ENCODE measurements around the gene PROB1. TPM values are rescaled to one million over a fixed set of nuclear protein-coding genes. Genes with fewer than 3 reads are reported as not detected.
A peak's percentile ranks its signal among the peaks of the same experiment; 100 is the strongest.

Gene PROB1
- total RNA-seq, 4 donors from 2014 or later, result 0.18 to 0.94 (median 0.84) TPM

DNA sequence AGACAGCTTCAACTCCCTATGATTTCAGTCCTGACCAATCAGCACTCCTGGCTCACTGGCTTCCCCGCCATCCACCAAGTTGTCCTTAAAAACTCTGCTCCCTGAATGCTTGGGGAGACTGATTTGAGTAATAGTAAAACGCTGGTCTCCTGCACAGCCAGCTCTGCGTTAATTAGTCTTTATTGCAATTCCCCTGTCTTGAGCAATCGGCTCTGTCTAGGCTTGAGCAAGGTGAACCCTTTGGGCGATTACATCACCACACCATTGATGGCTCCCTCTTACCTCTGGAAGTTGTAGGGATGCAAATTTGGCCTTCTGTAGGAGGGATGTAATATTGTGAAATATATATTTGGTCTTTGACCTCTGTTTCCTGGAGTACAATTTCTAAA lies 8.9 kb downstream of the PROB1 start:
- Histone ChIP-seq H3K36me3 (no peaks in the 10 kb centered on the region), H3K27ac (peak overlapping the region in 2 of 4 donors; percentile 3 to 83), H3K9me3 (no peaks in the 10 kb centered on the region), H3K4me1 (peaks cover 12 to 55% (median 26%) of the 10 kb centered on the region in 4 donors), H3K27me3 (no peaks in the 10 kb centered on the region), H3K4me3 (no peak overlapping the region)
- DNase-seq, result peak in 1 of 3 donors; percentile 20
- TF ChIP-seq, protein P1, sequence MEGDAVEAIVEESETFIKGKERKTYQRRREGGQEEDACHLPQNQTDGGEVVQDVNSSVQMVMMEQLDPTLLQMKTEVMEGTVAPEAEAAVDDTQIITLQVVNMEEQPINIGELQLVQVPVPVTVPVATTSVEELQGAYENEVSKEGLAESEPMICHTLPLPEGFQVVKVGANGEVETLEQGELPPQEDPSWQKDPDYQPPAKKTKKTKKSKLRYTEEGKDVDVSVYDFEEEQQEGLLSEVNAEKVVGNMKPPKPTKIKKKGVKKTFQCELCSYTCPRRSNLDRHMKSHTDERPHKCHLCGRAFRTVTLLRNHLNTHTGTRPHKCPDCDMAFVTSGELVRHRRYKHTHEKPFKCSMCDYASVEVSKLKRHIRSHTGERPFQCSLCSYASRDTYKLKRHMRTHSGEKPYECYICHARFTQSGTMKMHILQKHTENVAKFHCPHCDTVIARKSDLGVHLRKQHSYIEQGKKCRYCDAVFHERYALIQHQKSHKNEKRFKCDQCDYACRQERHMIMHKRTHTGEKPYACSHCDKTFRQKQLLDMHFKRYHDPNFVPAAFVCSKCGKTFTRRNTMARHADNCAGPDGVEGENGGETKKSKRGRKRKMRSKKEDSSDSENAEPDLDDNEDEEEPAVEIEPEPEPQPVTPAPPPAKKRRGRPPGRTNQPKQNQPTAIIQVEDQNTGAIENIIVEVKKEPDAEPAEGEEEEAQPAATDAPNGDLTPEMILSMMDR (IDR thresholded peaks at IDR 0.05), result no peak
- no peak for TF ChIP-seq POLR2A (IDR thresholded peaks at IDR 0.05)

DNA sequence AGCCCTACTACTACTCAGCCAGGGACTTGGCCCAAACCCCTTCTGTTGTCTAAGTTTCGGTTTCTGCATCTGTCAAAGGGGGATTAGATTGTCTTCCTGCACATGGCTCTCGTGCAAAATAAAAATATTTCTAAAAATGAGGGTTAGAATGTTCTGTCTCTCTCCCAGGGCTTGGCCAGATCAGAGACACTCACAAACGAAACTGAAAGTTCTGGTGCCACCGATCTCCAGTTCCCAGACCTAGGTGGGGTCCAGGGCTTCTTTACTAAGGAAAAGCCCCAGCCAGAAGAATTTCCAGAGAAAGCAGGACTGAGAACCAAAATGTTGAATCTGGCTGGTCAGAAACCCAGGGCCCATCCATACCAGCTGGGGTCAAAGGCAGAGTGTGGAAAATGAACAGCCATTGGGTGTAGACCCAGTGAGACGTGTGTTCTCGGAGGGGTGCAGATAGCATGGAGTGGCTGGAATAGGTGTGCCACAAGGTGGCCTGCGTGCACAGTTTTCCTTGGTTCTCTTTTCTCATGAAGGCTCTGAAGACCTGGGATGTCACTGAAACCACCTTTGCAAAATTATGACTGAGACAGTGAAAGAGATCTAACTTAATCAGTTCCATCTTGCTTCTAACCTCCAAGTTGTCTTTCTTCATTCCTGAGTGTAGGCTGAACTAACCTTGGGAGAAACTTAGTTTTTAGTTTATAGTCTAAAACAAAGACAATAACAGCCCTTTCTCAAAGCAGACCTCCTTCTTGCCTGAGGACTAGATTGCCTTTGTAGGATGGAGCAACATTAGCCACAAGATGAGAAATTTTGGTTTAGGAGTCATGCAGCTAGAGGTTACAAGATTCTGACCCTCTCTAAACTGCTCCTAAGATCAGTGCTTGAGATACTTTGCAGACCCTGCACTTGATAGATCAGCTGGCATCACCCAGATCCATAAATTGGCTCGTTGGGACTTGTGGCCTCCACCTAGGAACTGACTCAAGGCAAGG lies 9.5 kb downstream of the PROB1 start:
- Histone ChIP-seq H3K9me3 (no peaks in the 10 kb centered on the region), H3K27ac (peak overlapping the region; percentile 53 to 83 (median 70)), H3K4me1 (peaks cover 12 to 52% (median 24%) of the 10 kb centered on the region in 4 donors), H3K27me3 (no peaks in the 10 kb centered on the region), H3K36me3 (no peaks in the 10 kb centered on the region), H3K4me3 (peak overlapping the region; percentile 1 to 47 (median 34))
- peak in 1 of 3 donors; percentile 67 for DNase-seq
- TF ChIP-seq, protein P1 (IDR thresholded peaks at IDR 0.05), result peak in 4 of 6 experiments; percentile 21 to 59 (median 55)
- no peak for TF ChIP-seq POLR2A (IDR thresholded peaks at IDR 0.05)

DNA sequence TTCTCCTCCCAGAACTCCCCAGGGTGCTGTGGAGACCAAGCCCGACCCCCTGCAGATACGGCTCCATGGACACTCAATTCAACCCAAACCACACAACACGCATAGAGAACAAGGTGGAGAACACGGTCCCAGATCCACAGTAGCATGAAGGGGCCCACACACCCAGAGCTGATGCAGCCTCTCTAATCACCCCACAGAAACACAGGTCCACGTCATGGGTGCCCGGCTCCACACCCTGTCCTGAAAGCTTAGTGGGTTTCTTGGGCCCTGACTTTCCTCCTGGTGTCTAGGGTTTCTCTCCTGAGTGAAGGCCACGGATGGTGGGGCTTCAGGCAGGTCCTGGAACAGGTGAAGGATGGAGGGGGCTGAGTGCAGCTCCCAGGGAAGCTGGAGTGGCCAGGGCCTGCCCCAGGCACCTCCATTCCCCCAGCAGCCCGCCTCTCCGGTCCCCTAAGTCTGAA lies 10.3 kb downstream of the PROB1 start:
- no peaks in the 10 kb centered on the region for H3K27me3 ChIP-seq
- DNase-seq, result peak in 1 of 3 donors; percentile 44
- TF ChIP-seq POLR2A (IDR thresholded peaks at IDR 0.05), result no peak
- TF ChIP-seq, protein P1 (IDR thresholded peaks at IDR 0.05), result no peak
- no peaks in the 10 kb centered on the region for H3K9me3 ChIP-seq
- peak overlapping the region; percentile 53 to 83 (median 70) for H3K27ac ChIP-seq
- peak overlapping the region; percentile 1 to 47 (median 34) for H3K4me3 ChIP-seq
- peaks cover 12 to 52% (median 22%) of the 10 kb centered on the region in 4 donors for H3K4me1 ChIP-seq
- peaks cover 0 to 5% (median 0%) of the 10 kb centered on the region in 3 donors for H3K36me3 ChIP-seq

DNA sequence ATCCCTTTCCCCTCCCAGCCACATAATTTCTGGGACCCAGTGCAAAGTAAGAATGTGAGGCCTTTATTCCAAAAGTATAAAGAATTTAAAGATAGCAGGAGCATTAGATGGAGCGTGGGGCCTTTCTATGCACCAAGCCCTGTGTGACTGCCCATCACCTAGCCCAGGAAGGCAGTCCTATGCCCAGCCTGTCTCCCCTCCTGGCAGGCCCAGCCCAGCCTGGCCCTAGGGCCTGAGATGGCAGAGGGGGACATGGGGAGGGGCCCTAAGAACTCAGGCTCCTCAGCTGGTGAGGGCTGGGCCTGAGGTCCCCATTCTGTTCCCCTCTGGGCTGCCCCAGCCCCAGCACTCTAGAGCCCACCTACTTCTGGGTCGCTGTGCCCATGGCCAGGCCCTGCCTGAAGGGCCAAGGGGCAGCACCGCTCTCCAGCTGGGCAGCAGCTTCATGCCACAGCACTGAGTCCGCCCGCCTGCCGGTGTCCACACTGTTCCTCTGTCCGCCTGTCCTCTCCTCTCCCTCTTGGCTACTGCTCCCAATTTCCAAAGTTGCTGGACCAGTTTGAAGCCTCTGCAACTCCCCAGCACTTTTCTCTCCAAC lies 10.8 kb downstream of the PROB1 start:
- Histone ChIP-seq H3K4me3 (peak overlapping the region in 1 of 4 donors; percentile 44), H3K9me3 (no peaks in the 10 kb centered on the region), H3K36me3 (peaks cover 0 to 5% (median 0%) of the 10 kb centered on the region in 3 donors), H3K4me1 (peaks cover 12 to 49% (median 22%) of the 10 kb centered on the region in 4 donors), H3K27me3 (no peaks in the 10 kb centered on the region), H3K27ac (peak overlapping the region; percentile 53 to 83 (median 70))
- TF ChIP-seq, protein P1 (IDR thresholded peaks at IDR 0.05), result no peak
- no peak for TF ChIP-seq POLR2A (IDR thresholded peaks at IDR 0.05)
- peak in 1 of 3 donors; percentile 48 for DNase-seq

DNA sequence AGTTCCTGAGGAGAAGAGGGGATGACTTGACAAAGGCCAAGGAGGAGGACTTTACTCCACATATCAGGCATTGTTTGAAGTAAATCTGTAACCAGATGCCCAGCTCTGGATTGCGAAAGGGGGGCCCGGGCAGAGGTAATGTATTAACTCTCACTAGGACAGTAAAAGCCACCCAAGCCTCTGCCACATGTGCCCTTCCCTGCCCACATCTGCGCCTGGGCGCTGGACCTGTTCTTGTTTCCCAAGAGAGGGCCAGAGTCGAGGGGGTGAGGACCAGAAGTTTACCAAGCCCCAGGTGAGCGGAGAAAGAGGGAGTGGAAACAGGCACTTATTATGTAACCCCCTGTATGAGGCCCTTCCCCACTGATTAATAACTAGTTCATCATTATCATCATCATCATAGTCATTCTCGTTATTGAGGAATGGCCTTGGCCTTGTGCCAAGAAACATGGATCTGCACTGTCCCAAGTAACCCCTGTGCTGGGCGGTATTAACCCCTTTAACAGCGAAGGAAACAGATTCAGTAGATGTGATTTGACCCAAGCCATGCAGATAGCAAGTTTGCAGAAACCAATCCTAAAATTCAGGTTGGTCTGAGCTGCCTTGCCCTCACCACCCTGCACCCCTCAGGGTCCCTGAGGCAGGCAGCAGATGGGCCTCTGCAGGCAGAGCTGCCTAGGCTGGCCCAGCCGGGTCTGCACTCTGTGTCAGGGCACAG lies 11.5 kb downstream of the PROB1 start, which contains the start of gene SLC23A1:
TSS of gene SLC23A1 (minus strand) at position 23 of the 718 bp plus-strand sequence. CDS start 44 bp downstream, outside the sequence.
- peak in 1 of 2 donors; percentile 52 for TF ChIP-seq POLR2A (IDR thresholded peaks at IDR 0.05)
- TF ChIP-seq, protein P1 (IDR thresholded peaks at IDR 0.05), result no peak
- peak in 2 of 3 donors; percentile 80 to 87 for DNase-seq
- peak within 1 kb of the TSS in 2 of 4 donors; percentile 42 to 44 for H3K4me3 ChIP-seq
- H3K9me3 ChIP-seq, result no peaks in the 10 kb centered on the region
- no peaks in the 10 kb centered on the region for H3K27me3 ChIP-seq
- peaks cover 0 to 7% (median 0%) of the 10 kb centered on the region in 3 donors for H3K36me3 ChIP-seq
- H3K27ac ChIP-seq, result peak within 1 kb of the TSS; percentile 53 to 83 (median 70)
- peaks cover 12 to 42% (median 21%) of the 10 kb centered on the region in 4 donors for H3K4me1 ChIP-seq

Data from Peyer's patch (tissue), 4 donors.